Loucy (cell line): ENCODE data around the gene RDM1.
"Not testable (repeated sequence)": the region's sequence is repeated elsewhere in the genome, so short reads cannot be mapped to it uniquely, and the experiment has no call there.

ENCODE experiments used
- CTCF ChIP-seq: fragments of 200-600 bp; sonication (generic); conservative IDR thresholded peaks from 2 replicates; pipeline ENCODE4 v1.5.1; 2014; ENCODE audit warnings: mild to moderate bottlenecking, antibody characterized with exemption, low read length
- EZH2phosphoT487 ChIP-seq: fragments of 200-600 bp; IDR thresholded peaks from 2 replicates; pipeline ENCODE4 v1.6.1; 2018; ENCODE audit warnings: antibody characterized with exemption, mild to moderate bottlenecking, moderate library complexity, borderline replicate concordance

- not testable (repeated sequence) for TF ChIP-seq CTCF, EZH2phosphoT487
Observed at GRCh38 chr17:35938492-35938891, 7.9 kb upstream of the RDM1 start.
